Esophagus muscularis mucosa (tissue), 3 donors: ENCODE data around the gene TSFM.

Source experiments
- CTCF ChIP-seq, 3 experiments: fragments of 200-600 bp in 2 of 3; fragments of 450-650 bp in 1 of 3; sonication (generic) in 2 of 3; IDR thresholded peaks; one replicate each; pipeline ENCODE4 v1.5.1; 2017 to 2019; ENCODE audit warnings: antibody characterized with exemption in 3 of 3, mild to moderate bottlenecking in 2 of 3, moderate library complexity in 1 of 3
- POLR2A ChIP-seq: fragments of 450-650 bp; IDR thresholded peaks from one replicate; pipeline ENCODE4 v1.6.1; 2017; ENCODE audit warnings: antibody characterized with exemption, moderate library complexity, mild to moderate bottlenecking, low read depth

DNA sequence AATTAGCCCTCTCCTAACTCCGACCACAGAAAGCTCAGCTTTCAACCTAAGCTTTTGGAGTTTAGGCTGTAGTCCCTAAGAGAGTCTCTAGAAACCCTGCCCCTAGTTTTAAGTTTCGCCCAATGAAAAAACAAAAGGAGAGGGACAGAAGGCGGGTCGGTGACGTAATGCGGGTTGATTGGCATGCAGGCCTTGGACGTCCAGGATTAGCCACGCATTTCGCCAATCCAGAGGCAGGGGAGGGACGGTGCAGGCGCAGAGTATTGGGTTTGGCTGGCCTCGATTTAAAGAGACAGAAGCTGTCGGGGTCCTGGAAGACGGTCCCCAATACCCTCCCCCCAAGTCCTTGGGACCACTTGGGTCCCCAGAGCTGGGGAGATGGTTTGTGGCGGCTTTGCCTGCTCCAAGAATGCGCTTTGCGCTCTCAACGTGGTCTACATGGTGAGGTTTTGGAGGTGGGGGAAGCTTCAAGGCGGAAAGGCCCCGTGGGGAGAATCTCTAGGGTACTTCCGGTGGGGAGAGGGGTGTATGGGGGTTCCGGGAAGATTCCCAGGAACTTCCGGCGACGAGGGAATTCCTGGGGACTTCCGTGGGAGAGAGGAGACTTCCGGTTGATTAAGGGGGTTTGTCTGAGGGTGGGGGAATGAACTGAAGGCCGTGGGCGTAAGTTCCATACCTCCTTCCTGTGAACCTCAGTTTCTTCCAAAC is 37.7 kb upstream of the TSFM start, which contains the start of gene TSPAN31:
- no peak for TF ChIP-seq CTCF (IDR thresholded peaks at IDR 0.05)
- TF ChIP-seq POLR2A = no peak
